ENCODE data around the gene LHX4. TPM values are rescaled to one million over a fixed set of nuclear protein-coding genes. Genes with fewer than 3 reads are reported as not detected.

Gene LHX4
- total and polyA plus RNA-seq, 2 donors from 2014 or later: 0.37 TPM; not detected in 1

GRCh38 chr1:180206581-180206980 is 23.5 kb upstream of the LHX4 start:
- intact Hi-C loops (cut with DNase I): no loop called here
- no peaks in the 10 kb centered on the region for H3K36me3 ChIP-seq (ENCODE audit: control insufficient read depth in 2 of 3, insufficient read depth in 3 of 3, low read length in 3 of 3)
- H3K4me3 ChIP-seq (ENCODE audit: low read length in 3 of 3): no peak overlapping the region
- H3K27ac ChIP-seq (ENCODE audit: low read depth in 2 of 2, low read length in 2 of 2): no peak overlapping the region
- no peaks in the 10 kb centered on the region for H3K4me1 ChIP-seq (ENCODE audit: control insufficient read depth in 2 of 3, insufficient read depth in 2 of 3, low read depth in 1 of 3, low read length in 3 of 3)
- H3K9ac ChIP-seq (ENCODE audit: low read length in 3 of 3): no peak overlapping the region
- FAIRE-seq (no peak), DNase-seq (no peak)
- H3K9me3 ChIP-seq (ENCODE audit: control insufficient read depth in 2 of 3, insufficient read depth in 1 of 3, low read length in 3 of 3): no peaks in the 10 kb centered on the region
- H3K27me3 ChIP-seq (ENCODE audit: control insufficient read depth, insufficient read depth, low read length): no peaks in the 10 kb centered on the region
- TF ChIP-seq CTCF (IDR thresholded peaks at IDR 0.05; ENCODE audit: borderline replicate concordance, extremely low read depth, insufficient read depth): no peak

GRCh38 chr1:180208264-180208663 is 21.8 kb upstream of the LHX4 start:
- Histone ChIP-seq H3K4me1 (ENCODE audit: control insufficient read depth in 2 of 3, insufficient read depth in 2 of 3, low read depth in 1 of 3, low read length in 3 of 3) (no peaks in the 10 kb centered on the region), H3K27me3 (ENCODE audit: control insufficient read depth, insufficient read depth, low read length) (no peaks in the 10 kb centered on the region), H3K36me3 (ENCODE audit: control insufficient read depth in 2 of 3, insufficient read depth in 3 of 3, low read length in 3 of 3) (no peaks in the 10 kb centered on the region), H3K27ac (ENCODE audit: low read depth in 2 of 2, low read length in 2 of 2) (no peak overlapping the region), H3K9me3 (ENCODE audit: control insufficient read depth in 2 of 3, insufficient read depth in 1 of 3, low read length in 3 of 3) (no peaks in the 10 kb centered on the region), H3K9ac (ENCODE audit: low read length in 3 of 3) (no peak overlapping the region), H3K4me3 (ENCODE audit: low read length in 3 of 3) (no peak overlapping the region)
- TF ChIP-seq CTCF (IDR thresholded peaks at IDR 0.05; ENCODE audit: borderline replicate concordance, extremely low read depth, insufficient read depth): no peak
- FAIRE-seq: no peak
- DNase-seq: no peak
- intact Hi-C loops (cut with DNase I): no loop called here

- FAIRE-seq (no peak), DNase-seq (no peak)
- intact Hi-C loops (cut with DNase I): no loop called here
- Histone ChIP-seq H3K27me3 (ENCODE audit: control insufficient read depth, insufficient read depth, low read length) (no peaks in the 10 kb centered on the region), H3K9ac (ENCODE audit: low read length in 3 of 3) (no peak overlapping the region), H3K36me3 (ENCODE audit: control insufficient read depth in 2 of 3, insufficient read depth in 3 of 3, low read length in 3 of 3) (no peaks in the 10 kb centered on the region), H3K27ac (ENCODE audit: low read depth in 2 of 2, low read length in 2 of 2) (no peak overlapping the region), H3K4me3 (ENCODE audit: low read length in 3 of 3) (no peak overlapping the region), H3K4me1 (ENCODE audit: control insufficient read depth in 2 of 3, insufficient read depth in 2 of 3, low read depth in 1 of 3, low read length in 3 of 3) (no peaks in the 10 kb centered on the region), H3K9me3 (ENCODE audit: control insufficient read depth in 2 of 3, insufficient read depth in 1 of 3, low read length in 3 of 3) (no peaks in the 10 kb centered on the region)
- TF ChIP-seq CTCF (IDR thresholded peaks at IDR 0.05; ENCODE audit: borderline replicate concordance, extremely low read depth, insufficient read depth): no peak
Observed at GRCh38 chr1:180210008-180210620, 19.9 kb upstream of the LHX4 start.
